G401 (cell line): ENCODE measurements around the gene AIDA. TPM values are rescaled to one million over a fixed set of nuclear protein-coding genes. Genes with fewer than 3 reads are reported as not detected.
"Not testable (repeated sequence)": the region's sequence is repeated elsewhere in the genome, so short reads cannot be mapped to it uniquely, and the experiment has no call there.

Experiments used
- DNase-seq: peaks from one replicate; pipeline ENCODE4 v3.0.0-alpha.2; 2015; ENCODE audit warnings: low spot score
- in situ Hi-C: cut with HindIII; loops from 2 replicates; pipeline ENCODE4 v1.10.0; 2016; ENCODE audit warnings: low sequenced_read_pairs, mixed read lengths
- total RNA-seq: library from RNA; depleted of rRNA; stranded (reverse); fragments of >200 nt; shearing (Covaris generic); gene quantifications from 2 replicates; pipeline ENCODE4 v1.2.3, GENCODE V29; 2014

The AIDA gene
- total RNA-seq, 1 experiment from 2014 or later: 35.1 TPM

DNA sequence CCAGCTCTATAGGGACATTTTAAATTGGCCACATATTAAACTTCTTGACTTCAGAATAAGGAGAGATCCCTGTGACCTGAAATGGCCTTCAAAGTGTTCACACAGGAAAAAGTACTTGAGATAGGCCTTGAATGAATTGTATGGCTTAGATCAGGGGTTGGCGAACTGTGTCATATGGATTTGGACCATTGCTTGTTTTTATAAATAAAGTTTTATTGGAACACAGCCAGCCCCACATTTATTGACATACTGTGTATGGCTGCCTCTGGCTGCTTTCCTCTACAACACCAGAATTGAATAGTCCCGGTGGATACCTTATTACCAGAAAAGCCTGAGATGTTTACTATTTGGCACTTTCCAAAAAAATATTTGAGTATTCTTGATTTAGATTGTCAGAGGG is 4.1 kb upstream of the AIDA start:
- no peak for DNase-seq
- in situ Hi-C loops: no loop called here

DNA sequence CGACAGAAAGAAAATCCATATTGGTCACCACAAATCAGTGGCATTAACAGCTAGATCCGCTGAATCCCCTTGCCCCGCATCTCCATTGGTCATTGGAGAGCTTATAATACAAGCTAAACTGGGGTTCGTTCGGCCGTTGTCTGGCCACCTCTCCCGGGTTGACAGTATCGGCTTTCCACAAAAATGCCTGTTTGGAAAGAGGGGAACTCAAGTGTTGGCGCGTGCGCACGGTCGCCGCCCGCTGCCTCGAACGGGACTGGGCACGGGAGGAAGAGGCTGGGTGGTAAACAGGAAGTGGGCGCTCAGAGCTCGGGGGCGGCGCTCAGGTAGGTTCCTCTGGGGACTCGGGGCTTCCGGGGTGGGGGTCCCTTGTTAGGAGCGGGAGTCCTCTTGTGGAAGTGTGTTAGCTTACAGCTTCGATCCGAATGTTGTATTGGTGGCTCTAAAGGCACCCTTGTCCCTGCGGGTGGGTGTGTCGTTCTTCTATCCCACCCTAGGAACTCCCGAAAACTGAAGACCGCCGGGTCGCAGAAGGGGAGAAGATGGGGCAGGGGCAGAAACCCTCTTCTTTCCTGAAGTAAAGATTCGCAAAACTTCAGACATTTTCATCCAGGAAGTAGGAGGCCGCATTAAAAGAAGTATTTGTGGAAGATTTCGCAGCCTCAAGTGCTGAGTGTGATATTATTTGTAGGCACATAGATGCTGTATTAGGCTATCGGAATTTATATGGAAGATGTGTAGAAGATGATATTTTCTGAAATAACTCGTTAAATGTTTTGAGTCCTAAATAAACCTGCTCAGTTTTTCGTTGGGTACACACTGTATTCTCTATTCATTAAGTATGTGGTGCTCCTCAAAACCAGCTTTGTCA is 1.0 kb upstream of the AIDA start:
- DNase-seq: peak; percentile 97
- in situ Hi-C loops: no loop called here

DNA sequence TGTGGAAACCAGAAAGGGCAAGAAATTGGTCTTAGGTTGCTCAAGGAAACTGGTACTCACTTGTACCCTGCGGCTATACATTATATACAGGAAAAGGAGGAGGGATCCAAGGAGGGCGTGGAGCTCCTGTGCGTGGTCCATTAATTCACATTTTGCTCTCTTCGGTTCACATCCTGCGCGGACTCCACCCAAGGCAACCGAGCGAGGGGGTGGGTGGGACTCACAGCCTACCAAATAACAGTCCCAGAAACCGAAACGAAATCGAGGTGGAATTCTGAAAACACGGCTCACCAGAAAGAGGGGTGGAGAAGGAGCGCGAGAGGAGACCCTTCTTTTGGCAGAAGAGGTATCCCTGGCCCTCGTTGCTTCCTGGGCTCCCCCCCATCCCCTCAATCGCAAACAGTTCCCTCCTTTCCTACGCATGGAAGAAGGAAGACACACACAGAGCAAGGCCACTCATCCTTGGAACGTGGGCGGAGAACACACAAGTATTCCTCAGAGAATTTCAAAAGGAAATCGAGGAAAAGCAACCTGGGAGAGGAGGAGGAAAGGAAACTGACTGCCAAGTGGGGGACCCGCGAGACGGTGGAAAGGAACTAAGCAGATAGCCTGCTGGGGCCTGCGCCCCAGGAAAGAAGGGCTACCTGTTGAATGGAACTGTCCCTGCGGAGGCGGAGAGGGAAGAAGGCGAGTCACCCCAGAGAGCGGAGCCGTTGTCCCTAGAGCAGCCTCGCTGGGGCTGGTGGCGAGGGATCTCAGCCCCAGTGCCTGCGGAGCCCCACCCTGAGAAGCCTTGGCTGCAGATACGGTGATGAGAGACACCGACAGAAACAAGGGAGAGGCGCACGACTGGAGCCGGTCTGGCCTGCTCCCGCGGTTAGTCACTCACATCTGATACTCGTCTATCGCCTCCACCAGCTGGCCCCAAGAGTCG is 705 bp downstream of the AIDA start:
- in situ Hi-C loops: no loop called here
- peak; percentile 52 for DNase-seq

DNA sequence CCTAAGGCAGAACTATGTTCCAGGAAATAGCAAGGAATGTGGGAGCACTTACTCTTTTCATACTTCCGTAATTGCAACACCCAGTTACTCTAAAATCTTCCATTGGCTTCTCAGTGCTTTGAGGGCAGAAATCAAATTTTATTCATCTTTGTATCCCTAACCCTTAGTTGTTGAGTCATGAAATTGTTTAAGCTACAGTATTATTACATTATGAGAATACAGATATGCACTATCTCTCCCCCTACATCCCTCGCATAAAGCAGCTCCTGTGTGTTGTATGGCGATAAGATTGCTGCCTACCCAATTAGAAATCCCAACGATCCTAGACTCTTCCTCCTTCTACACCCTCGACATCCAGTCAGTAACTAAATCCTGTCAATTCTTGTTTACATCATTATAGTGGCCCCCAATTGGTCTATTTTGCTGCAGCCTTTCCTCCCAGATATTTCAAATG is 2.6 kb downstream of the AIDA start:
- in situ Hi-C loops: no loop called here
- no peak for DNase-seq

DNA sequence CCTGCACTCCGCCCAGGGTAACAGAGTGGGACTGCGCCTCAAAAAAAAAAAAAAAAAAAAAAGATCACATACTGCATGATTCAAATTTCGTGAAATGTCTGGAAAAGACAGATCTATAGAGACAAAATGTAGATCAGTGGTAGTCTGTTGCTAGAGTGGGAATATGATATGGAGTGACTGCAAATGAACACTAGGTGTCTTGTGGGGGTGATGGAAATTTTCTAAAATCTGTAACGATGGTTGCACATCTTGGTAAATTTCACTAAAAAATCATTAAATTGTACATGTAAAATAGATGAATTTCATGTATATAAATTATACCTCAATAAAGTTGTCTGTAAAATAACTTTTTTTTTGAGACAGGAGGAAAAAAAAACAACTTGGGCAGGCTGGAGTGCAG is 5.5 kb downstream of the AIDA start:
- in situ Hi-C loops: no loop called here

GRCh38 chr1:222704260-222704659 is 8.0 kb downstream of the AIDA start:
- DNase-seq: no peak
- in situ Hi-C loops: no loop called here

More for the DNA sequence above, 5.5 kb downstream of the AIDA start:
- DNase-seq: no peak

DNA sequence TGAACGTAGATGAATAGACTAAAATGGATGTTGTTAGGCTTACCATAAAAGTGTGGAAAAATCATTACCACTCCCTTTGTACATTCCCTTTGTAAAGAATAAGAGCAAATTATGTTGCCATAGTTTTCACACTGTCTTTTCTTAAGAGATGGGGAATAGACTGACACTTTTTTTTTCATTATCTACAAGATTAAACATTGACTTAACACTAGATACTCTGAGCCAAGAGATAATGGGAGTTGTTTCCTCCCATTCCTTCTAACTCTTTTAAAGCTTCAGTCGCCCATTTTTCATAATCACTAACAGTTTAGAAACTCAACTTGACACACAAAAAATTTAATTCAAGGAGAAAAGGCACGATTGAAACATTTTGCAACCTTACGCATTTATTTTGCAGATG is 10.1 kb downstream of the AIDA start:
- in situ Hi-C loops: no loop called here
- DNase-seq: no peak

DNA sequence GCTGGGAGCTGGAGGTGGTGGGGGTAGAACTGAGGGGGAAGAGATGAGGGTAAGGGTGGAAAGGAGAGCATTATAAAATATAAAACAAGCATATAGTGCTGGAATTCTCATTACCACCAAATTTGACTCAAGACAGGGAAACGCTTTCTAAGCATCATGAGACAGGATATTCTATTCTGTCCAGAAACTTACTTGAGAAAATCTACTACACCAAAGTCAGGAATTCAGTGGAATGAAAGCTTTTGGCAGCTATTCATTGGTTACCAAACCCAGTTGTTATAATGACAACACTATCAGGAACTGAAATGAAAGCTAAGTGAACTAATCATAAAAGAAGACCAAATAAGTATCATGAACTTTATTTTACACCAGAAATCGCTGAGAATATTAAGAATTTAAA is 14.5 kb downstream of the AIDA start:
- in situ Hi-C loops: no loop called here
- DNase-seq: no peak

- no peak for DNase-seq
- in situ Hi-C loops: no loop called here
Measured at GRCh38 chr1:222697203-222697602, 15.1 kb downstream of the AIDA start.

- DNase-seq: no peak
- in situ Hi-C loops: no loop called here
Measured at GRCh38 chr1:222696741-222697140, 15.6 kb downstream of the AIDA start.

- in situ Hi-C loops: no loop called here
- DNase-seq: no peak
Measured at GRCh38 chr1:222694927-222695326, 17.4 kb downstream of the AIDA start.

DNA sequence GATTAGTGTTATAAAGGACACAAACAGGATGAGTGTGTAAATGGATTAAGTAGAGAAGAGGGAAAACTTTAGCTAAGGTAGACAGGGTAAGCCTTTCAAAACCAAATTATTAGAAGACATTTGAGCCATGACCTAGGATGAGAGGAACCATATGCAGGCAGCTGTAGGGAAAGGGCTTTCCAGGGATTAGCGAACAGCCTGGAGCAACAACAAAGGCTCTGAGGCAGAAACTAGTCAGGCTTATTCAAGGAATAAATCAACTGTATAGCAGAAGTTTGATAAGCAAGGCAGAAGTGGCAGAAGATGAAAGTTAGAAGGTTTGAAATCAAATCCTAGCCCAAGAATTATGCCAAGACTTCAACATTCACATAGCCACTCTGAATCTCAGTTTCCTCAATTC is 21.3 kb downstream of the AIDA start:
- no peak for DNase-seq
- in situ Hi-C loops: no loop called here

GRCh38 chr1:222680080-222680479 is 32.2 kb downstream of the AIDA start:
- in situ Hi-C loops: no loop called here
- no peak for DNase-seq

DNA sequence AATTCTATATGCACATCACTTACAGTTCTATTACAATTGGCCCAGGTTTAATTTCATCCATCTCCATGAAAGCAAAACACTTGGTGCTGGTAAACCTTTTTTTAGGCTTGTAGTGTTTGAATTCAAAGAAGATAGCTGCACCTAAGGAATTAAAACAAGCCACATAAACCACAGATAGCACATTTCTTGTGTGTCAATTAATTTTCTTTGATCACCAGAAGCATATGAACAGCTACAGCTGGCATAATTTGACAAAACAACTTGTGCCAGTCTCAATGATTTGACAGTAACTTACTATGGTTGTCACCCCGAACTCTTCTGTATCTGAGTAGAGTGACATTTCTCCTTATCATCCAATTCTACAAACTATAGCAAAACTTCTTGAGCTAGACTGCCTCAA is 42.2 kb downstream of the AIDA start:
- no peak for DNase-seq
- in situ Hi-C loops: no loop called here

GRCh38 chr1:222669107-222669506 is 43.2 kb downstream of the AIDA start:
- in situ Hi-C loops, DNase-seq: not testable (repeated sequence)

DNA sequence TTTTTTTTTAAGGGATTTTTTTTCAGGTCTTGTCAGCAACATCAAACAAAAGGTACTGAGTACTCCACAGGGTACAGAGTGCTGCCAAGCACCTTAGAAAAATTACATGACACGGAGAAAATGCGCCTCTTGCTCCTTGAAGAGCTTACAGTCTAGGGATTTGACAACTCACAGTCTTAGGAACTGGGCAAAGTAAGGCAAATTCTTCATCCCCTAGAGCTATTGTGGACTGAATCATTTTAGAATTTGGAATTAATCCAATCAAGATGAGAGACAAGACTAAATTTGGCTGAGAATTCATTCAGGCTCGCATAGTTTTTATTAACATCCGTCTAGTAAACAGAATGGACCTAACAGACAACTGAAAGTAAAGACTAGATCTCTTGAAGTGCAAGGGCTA is 44.1 kb downstream of the AIDA start:
- in situ Hi-C loops, DNase-seq: not testable (repeated sequence)

DNA sequence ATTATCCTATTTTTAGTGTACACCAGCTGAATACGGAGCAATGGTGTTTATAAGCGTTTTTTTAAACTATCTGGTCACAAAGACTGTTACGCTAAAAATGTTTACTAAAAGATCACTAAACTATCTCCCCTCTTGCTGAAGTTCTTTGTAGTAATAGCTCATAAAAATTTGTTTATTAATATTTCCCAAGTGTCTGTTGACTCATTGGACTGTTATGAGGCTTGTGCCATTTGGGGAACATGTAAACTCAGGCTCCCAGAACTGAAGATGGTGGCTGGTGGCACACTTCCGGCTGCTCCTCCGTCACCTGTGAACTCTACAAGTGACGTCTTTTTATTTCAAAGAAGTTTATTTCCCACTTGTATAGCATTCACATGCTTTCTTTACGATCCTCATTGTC is 46.3 kb downstream of the AIDA start:
- in situ Hi-C loops: no loop called here
- no peak for DNase-seq

DNA sequence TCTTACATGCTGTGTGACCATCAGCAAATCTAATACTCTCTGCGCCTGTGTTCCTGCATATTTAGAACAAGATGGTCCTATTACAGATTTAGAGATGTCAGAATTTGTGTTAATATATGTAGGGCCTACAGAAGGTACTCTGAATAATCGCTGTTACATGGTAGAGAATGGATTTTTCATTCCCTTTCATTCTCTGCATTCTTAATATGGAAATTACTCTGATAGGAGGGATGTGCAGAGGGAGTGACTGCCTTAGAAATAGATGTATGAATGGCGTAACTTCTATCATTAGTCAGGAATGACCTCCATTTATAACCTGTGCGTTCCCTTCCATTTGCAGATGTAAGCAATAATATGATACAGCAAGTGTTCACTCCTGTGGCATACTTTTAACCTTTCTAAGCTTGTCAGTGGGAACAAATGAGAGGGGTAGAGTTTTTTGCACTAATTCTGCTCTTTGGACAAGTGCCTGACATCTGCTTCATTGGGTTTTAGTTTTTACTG is 48.8 kb downstream of the AIDA start:
- in situ Hi-C loops: no loop called here
- DNase-seq: no peak

DNA sequence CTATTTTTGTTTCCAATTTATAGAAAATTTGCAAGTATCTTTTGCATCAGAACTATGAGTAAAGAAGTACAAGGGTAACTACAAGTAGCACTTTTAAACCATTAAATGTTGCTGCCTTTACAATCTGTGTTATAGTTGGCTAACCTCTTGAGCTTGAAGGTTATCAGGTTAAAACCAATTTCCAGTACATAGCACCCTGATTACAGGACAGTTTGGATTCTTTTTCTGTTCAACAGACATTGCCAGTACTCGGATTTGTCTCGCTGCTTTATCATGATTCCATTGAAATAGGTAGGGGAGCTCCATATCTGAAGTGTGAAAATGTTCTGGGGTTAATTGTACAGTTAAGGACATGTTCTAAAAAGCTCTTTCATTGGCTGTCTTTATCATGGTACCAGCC is 54.4 kb downstream of the AIDA start:
- no peak for DNase-seq
- in situ Hi-C loops: no loop called here
